Right lobe of liver (tissue), 4 donors: ENCODE measurements around the gene TMEM236.

Source experiments
- POLR2A ChIP-seq: fragments of 450-650 bp; IDR thresholded peaks from one replicate; pipeline ENCODE4 v1.6.1; 2017; ENCODE audit warnings: antibody characterized with exemption, mild to moderate bottlenecking
- TF ChIP-seq, protein P1 (sequence below), 4 donors: fragments of 200-600 bp in 3 of 4; fragments of 450-650 bp in 1 of 4; IDR thresholded peaks; one replicate each; pipeline versions ENCODE4 v1.5.1 to v1.8.0; 2016 to 2022; ENCODE audit warnings: antibody characterized with exemption in 4 of 4, mild to moderate bottlenecking in 2 of 4
- donor health status: DM: no; HTN: no; CAD: no.
- donor health status: DM: no; HTN: no; CAD: no.
- donor health status: DM: no; HTN: yes; CAD: no.

DNA sequence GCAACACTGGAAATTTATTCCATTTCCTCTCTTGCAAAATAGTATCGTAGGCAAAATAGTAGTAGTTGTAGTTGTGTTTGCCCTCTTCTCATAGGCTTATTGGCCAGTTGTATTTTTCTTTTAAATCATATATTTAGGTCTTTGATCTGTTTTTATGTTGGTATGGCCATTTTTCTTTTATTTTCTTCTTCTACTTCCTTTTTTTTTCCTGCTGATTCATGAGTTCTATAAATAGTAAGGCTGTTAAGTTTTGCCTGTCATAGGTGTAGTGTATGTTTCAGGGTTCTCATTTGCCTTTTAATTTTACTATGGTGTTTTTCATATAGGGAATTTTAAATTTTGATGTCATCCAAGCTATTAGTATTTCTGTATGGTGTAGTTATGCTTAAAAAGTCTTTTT lies 31.8 kb downstream of the TMEM236 start:
- TF ChIP-seq, protein P1, sequence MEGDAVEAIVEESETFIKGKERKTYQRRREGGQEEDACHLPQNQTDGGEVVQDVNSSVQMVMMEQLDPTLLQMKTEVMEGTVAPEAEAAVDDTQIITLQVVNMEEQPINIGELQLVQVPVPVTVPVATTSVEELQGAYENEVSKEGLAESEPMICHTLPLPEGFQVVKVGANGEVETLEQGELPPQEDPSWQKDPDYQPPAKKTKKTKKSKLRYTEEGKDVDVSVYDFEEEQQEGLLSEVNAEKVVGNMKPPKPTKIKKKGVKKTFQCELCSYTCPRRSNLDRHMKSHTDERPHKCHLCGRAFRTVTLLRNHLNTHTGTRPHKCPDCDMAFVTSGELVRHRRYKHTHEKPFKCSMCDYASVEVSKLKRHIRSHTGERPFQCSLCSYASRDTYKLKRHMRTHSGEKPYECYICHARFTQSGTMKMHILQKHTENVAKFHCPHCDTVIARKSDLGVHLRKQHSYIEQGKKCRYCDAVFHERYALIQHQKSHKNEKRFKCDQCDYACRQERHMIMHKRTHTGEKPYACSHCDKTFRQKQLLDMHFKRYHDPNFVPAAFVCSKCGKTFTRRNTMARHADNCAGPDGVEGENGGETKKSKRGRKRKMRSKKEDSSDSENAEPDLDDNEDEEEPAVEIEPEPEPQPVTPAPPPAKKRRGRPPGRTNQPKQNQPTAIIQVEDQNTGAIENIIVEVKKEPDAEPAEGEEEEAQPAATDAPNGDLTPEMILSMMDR (IDR thresholded peaks at IDR 0.05), result no peak
- TF ChIP-seq POLR2A, result no peak
